HEK293T (cell line): ENCODE data around the gene DRAP1.
A peak's percentile ranks its signal among the peaks of the same experiment; 100 is the strongest.

Experiments
- CTCF ChIA-PET: fragments of 350-600 bp; formaldehyde crosslinking; extraction: SDS; loops from one replicate; lab custom pipeline; 2021; ENCODE audit warnings: antibody characterized with exemption, inconsistent platforms; lab: Yijun Ruan, JAX
- POLR2A ChIA-PET: fragments of 350-600 bp; formaldehyde crosslinking; extraction: SDS; loops from one replicate; lab custom pipeline; 2020; ENCODE audit warnings: antibody characterized with exemption, inconsistent platforms; lab: Yijun Ruan, JAX
- DNase-seq: peaks from one replicate; pipeline ENCODE4 v3.0.0; 2012; ENCODE audit warnings: mixed read lengths; ENCODE audit errors: extremely low spot score
- ARNT ChIP-seq: fragments of 450-650 bp; IDR thresholded peaks from 2 replicates; pipeline ENCODE4 v1.6.1; 2017; ENCODE audit warnings: mild to moderate bottlenecking
- BHLHE40 ChIP-seq: fragments of 450-650 bp; IDR thresholded peaks from 2 replicates; pipeline ENCODE4 v1.6.1; 2016; ENCODE audit warnings: mild to moderate bottlenecking, moderate library complexity, borderline replicate concordance
- CTBP1 ChIP-seq: fragments of 450-650 bp; IDR thresholded peaks from 2 replicates; pipeline ENCODE4 v1.6.1; 2016; ENCODE audit warnings: borderline replicate concordance
- ELF4 ChIP-seq: fragments of 450-650 bp; IDR thresholded peaks from 2 replicates; pipeline ENCODE4 v1.6.1; 2017; ENCODE audit warnings: antibody characterized with exemption
- FOXA1 ChIP-seq: fragments of 450-650 bp; IDR thresholded peaks from 2 replicates; pipeline ENCODE4 v1.6.1; 2016; ENCODE audit warnings: mild to moderate bottlenecking
- FOXK2 ChIP-seq: fragments of 450-650 bp; IDR thresholded peaks from 2 replicates; pipeline ENCODE4 v1.6.1; 2016; ENCODE audit warnings: mild to moderate bottlenecking
- FOXM1 ChIP-seq: fragments of 450-650 bp; IDR thresholded peaks from 2 replicates; pipeline ENCODE4 v1.6.1; 2017; ENCODE audit warnings: mild to moderate bottlenecking, borderline replicate concordance
- HDGF ChIP-seq: fragments of 450-650 bp; IDR thresholded peaks from 2 replicates; pipeline ENCODE4 v1.6.1; 2017; ENCODE audit warnings: antibody characterized with exemption, borderline replicate concordance
- L3MBTL2 ChIP-seq: fragments of 450-650 bp; conservative IDR thresholded peaks from 2 replicates; pipeline ENCODE4 v1.6.1; 2016; ENCODE audit warnings: mild to moderate bottlenecking
- LEF1 ChIP-seq: fragments of 450-650 bp; IDR thresholded peaks from 2 replicates; pipeline ENCODE4 v1.6.1; 2017; ENCODE audit warnings: mild to moderate bottlenecking, borderline replicate concordance
- NFRKB ChIP-seq: fragments of 450-650 bp; IDR thresholded peaks from 2 replicates; pipeline ENCODE4 v1.6.1; 2016; ENCODE audit warnings: mild to moderate bottlenecking, moderate library complexity
- PKNOX1 ChIP-seq: fragments of 450-650 bp; IDR thresholded peaks from 2 replicates; pipeline ENCODE4 v1.6.1; 2016
- SP1 ChIP-seq: fragments of 450-650 bp; IDR thresholded peaks from 2 replicates; pipeline ENCODE4 v1.6.1; 2017
- SUZ12 ChIP-seq: fragments of 450-650 bp; IDR thresholded peaks from 2 replicates; pipeline ENCODE4 v1.6.1; 2016; ENCODE audit warnings: mild to moderate bottlenecking
- TARDBP ChIP-seq: fragments of 450-650 bp; IDR thresholded peaks from 2 replicates; pipeline ENCODE4 v1.6.1; 2016
- ZNF384 ChIP-seq: fragments of 450-650 bp; IDR thresholded peaks from 2 replicates; pipeline ENCODE4 v1.6.1; 2016

Gene DRAP1

GRCh38 chr11:65885808-65886536 is 33.3 kb upstream of the DRAP1 start:
- ChIA-PET POLR2A (interaction anchor here (0.9 to 12.4 kb wide), 4 partner anchors 22 to 174 kb away, joined by 3 to 289 read pairs (median 6); partner anchors contain the start of genes CFL1, EFEMP2, KAT5 and MUS81), CTCF (interaction anchor here (0.6 to 2.6 kb wide), 5 partner anchors 15 to 103 kb away, joined by 4 to 14 read pairs (median 8); partner anchors contain the start of gene MUS81)
- TF ChIP-seq TARDBP (no peak), BHLHE40 (no peak), LEF1 (no peak), FOXM1 (no peak), CTBP1 (no peak), ARNT (no peak), FOXK2 (no peak), L3MBTL2 (no peak), SUZ12 (no peak)
- DNase-seq = no peak

- no peak for DNase-seq
- no peak for TF ChIP-seq ELF4
- TF ChIP-seq L3MBTL2 = no peak
- TF ChIP-seq HDGF = no peak
- TF ChIP-seq NFRKB = no peak
- no peak for TF ChIP-seq SUZ12
- TF ChIP-seq LEF1 = no peak
- no peak for TF ChIP-seq FOXA1
- TF ChIP-seq CTBP1 = no peak
- ChIA-PET CTCF (interaction anchor here (0.5 to 5.4 kb wide), 8 partner anchors 13 to 748 kb away, joined by 3 to 59 read pairs (median 5); partner anchors contain the start of genes FOSL1 and MUS81), POLR2A (interaction anchor here (0.9 to 12.4 kb wide), 5 partner anchors 13 to 175 kb away, joined by 4 to 289 read pairs (median 12); partner anchors contain the start of genes CFL1, EFEMP2, KAT5 and MUS81)
Observed at GRCh38 chr11:65886826-65887722, 32.2 kb upstream of the DRAP1 start.

GRCh38 chr11:65887723-65888162 is 31.5 kb upstream of the DRAP1 start:
- no peak for DNase-seq
- ChIA-PET CTCF (interaction anchor here (0.6 to 5.4 kb wide), 21 partner anchors 9 to 396 kb away, joined by 3 to 59 read pairs (median 4); partner anchors contain the start of genes FOSL1 and MUS81), POLR2A (interaction anchor here (0.7 to 12.4 kb wide), 21 partner anchors 10 to 329 kb away, joined by 3 to 289 read pairs (median 7); partner anchors contain the start of genes BANF1, CFL1, EFEMP2 and EIF1AD)
- TF ChIP-seq FOXM1 (no peak), NFRKB (no peak), FOXA1 (no peak), PKNOX1 (no peak), FOXK2 (no peak), CTBP1 (no peak), SUZ12 (no peak), BHLHE40 (no peak), SP1 (no peak), ELF4 (no peak), L3MBTL2 (no peak), ZNF384 (no peak)

- CTCF ChIA-PET = interaction anchor here (0.6 to 5.4 kb wide), 26 partner anchors 8 to 396 kb away, joined by 3 to 59 read pairs (median 4); partner anchors contain the start of genes FOSL1 and MUS81
- peak; percentile 93 for DNase-seq
- TF ChIP-seq ELF4 (peak; percentile 89), ARNT (no peak), HDGF (0 out of 2 replicates have a peak, but pooled peaks have one; percentile 47), SUZ12 (no peak), L3MBTL2 (peak; percentile 86)
- POLR2A ChIA-PET = interaction anchor here (0.6 to 12.4 kb wide), 27 partner anchors 8 to 329 kb away, joined by 3 to 289 read pairs (median 5); partner anchors contain the start of genes BANF1, CFL1, EFEMP2 and EIF1AD
Observed at GRCh38 chr11:65888163-65888814, 30.9 kb upstream of the DRAP1 start, which contains the start of gene FIBP. Gene FIBP (minus strand): TSS chr11:65888471. CDS start chr11:65888418, 53 bp downstream.

- ChIA-PET CTCF (interaction anchor here (0.7 to 5.4 kb wide), 8 partner anchors 10 to 179 kb away, joined by 3 to 59 read pairs (median 6); partner anchors contain the start of genes FOSL1, KAT5 and MUS81), POLR2A (interaction anchor here (0.6 to 12.4 kb wide), 30 partner anchors 9 to 466 kb away, joined by 3 to 289 read pairs (median 4); partner anchors contain the start of genes AP5B1, BANF1, CFL1 and EFEMP2)
- peak; percentile 90 for DNase-seq
- TF ChIP-seq SP1 (no peak), PKNOX1 (0 out of 2 replicates have a peak, but pooled peaks have one; percentile 4), FOXK2 (no peak), L3MBTL2 (peak; percentile 31)
Observed at GRCh38 chr11:65890324-65891218, 28.7 kb upstream of the DRAP1 start, which contains the start of gene CCDC85B. Gene CCDC85B (plus strand): TSS chr11:65890673. CDS start chr11:65890784, 111 bp downstream.
